HTR-8/SVneo (cell line): ENCODE measurements around the gene IREB2.

Experiments used
- DNase-seq: peaks from one replicate; pipeline ENCODE4 v3.0.0; 2011; ENCODE audit warnings: low spot score, mixed read lengths; ENCODE audit not compliant: insufficient read length
- FAIRE-seq: peaks from 2 replicates; lab custom pipeline; 2011; peaks lifted over from hg19 to GRCh38; lab: Jason Lieb, UNC

The IREB2 gene, protein sequence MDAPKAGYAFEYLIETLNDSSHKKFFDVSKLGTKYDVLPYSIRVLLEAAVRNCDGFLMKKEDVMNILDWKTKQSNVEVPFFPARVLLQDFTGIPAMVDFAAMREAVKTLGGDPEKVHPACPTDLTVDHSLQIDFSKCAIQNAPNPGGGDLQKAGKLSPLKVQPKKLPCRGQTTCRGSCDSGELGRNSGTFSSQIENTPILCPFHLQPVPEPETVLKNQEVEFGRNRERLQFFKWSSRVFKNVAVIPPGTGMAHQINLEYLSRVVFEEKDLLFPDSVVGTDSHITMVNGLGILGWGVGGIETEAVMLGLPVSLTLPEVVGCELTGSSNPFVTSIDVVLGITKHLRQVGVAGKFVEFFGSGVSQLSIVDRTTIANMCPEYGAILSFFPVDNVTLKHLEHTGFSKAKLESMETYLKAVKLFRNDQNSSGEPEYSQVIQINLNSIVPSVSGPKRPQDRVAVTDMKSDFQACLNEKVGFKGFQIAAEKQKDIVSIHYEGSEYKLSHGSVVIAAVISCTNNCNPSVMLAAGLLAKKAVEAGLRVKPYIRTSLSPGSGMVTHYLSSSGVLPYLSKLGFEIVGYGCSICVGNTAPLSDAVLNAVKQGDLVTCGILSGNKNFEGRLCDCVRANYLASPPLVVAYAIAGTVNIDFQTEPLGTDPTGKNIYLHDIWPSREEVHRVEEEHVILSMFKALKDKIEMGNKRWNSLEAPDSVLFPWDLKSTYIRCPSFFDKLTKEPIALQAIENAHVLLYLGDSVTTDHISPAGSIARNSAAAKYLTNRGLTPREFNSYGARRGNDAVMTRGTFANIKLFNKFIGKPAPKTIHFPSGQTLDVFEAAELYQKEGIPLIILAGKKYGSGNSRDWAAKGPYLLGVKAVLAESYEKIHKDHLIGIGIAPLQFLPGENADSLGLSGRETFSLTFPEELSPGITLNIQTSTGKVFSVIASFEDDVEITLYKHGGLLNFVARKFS

GRCh38 chr15:78437762-78438618 is at the start of gene IREB2:
IREB2 (plus strand) TSS chr15:78438216; CDS start chr15:78438338, 122 bp downstream.
- FAIRE-seq (peak; percentile 74), DNase-seq (peak; percentile 93)

DNA sequence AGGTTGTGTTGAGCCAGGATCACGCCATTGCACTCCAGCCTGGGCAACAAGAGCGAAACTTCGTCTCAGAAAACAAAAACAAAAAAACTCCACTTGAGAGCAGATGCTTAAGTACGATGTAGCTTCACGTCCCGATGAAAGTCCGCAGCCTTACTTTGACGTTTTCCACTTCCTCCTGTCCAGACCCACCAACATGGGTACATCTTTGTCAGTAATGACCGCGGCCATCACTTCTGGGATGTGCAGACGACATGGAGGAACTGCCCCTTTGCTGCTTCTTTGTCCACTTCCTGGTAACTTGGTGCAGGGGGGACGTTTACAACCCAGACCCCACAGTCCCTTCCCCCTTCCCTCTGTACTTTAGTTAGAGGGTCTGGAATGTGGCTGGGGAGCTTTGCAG is 49.2 kb upstream of the IREB2 start:
- FAIRE-seq (no peak), DNase-seq (no peak)

DNA sequence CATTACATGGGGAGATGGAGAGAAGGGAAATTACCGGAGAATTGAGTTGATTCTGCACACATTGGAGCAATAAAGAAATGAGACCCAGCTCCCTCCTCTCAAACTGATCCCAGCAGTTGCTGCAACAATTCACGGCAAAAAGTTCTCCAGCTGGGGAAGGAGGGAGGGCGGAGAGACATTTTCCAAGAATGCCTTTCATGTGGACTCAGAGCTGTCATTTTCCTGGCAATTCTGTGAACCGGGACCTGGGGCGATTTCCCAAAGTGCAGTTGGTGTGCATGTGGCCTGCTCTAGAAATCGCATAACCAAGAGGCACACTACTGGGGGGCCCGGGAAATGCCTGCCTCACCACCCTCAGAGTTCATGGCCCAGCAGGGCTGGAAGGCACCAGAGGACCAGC is 48.7 kb upstream of the IREB2 start:
- FAIRE-seq, result no peak

DNA sequence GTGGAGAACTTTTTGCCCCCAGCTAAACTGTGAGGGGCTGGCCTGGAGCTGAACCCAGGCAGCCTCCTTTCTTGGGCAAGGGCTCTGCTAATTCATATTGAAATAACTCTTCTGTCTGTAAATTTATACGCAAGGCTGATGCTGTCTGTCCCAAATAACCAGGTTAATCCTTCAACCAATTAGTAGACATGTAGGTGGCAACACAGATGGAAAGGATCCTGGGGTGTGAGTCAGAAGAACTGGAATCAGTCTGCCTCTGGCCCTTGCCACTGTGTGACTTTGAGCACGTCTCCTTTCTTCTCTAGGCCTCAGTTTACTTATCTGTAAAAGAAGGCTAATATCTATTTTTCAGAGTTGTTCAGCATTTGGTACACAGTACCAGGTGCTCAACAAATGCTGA is 48.3 kb upstream of the IREB2 start:
- no peak for FAIRE-seq
- DNase-seq, result no peak

More for the DNA sequence above, 48.7 kb upstream of the IREB2 start:
- DNase-seq, result no peak

DNA sequence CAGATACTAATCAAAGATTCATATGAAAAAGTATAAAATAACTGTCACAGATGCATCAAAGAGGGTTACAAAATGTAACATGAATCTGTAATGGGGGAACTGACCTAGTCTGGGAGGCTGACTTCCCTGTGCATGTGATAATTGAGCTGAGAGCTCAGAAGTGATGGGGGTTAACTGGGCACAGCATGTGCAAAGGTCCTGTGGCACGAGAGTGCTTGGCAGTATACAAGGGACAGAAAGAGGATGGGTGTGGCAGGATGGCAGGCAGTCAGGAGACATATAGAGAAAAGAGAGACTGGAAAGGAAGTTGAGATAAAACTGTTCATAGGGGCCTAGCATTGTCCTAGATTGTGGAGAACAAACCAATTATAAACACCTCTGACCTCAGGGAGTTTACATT is 47.8 kb upstream of the IREB2 start:
- FAIRE-seq (no peak), DNase-seq (no peak)

GRCh38 chr15:78390826-78391225 is 47.2 kb upstream of the IREB2 start:
- FAIRE-seq, result no peak
- DNase-seq, result no peak

GRCh38 chr15:78391781-78392180 is 46.2 kb upstream of the IREB2 start:
- DNase-seq, result no peak
- FAIRE-seq, result no peak

DNA sequence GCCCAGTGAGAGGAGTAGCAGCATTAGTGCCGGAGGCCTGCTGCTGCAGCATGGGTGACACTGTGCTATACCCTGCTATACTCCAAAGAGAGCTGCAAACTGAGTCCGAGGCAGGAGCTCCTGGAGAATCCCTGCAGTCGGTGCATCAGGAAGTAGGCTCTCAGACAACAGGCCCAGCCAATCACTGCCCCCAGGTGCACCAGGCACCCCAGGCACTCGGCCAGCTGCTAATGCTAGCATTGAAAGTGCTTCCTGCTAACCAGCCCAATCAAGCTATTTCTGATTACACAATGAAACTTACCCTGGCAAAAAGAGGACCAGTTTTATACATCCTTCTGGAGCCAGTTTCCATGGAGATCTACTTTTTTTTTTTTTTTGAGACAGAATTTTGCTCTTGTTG is 45.6 kb upstream of the IREB2 start:
- DNase-seq, result no peak
- FAIRE-seq, result no peak

GRCh38 chr15:78393137-78393536 is 44.9 kb upstream of the IREB2 start:
- FAIRE-seq (no peak), DNase-seq (no peak)

GRCh38 chr15:78394026-78394425 is 44.0 kb upstream of the IREB2 start:
- DNase-seq, result no peak
- FAIRE-seq, result no peak

GRCh38 chr15:78394981-78395616 is 42.9 kb upstream of the IREB2 start:
- FAIRE-seq (no peak), DNase-seq (no peak)

DNA sequence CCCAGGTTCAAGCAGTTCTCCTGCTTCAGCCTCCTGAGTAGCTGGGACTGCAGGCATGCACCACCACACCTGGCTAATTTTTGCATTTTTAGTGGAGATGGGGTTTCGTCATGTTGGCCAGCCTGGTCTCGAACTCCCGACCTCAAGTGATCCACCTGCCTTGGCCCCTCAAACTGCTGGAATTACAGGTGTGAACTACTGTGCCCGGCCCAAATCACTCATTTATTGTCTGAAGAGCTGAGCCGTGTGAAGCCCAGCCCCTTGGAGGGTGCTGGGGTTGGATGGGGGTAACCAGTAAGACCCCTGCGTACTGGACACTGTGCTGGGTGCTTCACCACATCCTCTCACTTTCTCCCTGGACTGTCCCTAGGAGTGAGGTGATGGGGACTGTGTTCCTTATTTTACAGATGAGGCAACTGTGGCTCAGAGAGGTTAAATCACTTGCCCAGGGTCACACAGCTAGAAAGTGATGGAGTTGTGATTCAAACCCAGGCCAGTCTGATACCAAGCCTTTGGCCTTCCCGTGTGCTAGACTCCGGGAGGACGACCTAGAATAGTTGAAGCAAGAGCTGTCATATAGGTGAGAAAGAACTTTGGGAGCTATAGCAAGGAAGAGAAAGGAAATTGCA is 41.7 kb upstream of the IREB2 start:
- FAIRE-seq, result no peak
- no peak for DNase-seq

DNA sequence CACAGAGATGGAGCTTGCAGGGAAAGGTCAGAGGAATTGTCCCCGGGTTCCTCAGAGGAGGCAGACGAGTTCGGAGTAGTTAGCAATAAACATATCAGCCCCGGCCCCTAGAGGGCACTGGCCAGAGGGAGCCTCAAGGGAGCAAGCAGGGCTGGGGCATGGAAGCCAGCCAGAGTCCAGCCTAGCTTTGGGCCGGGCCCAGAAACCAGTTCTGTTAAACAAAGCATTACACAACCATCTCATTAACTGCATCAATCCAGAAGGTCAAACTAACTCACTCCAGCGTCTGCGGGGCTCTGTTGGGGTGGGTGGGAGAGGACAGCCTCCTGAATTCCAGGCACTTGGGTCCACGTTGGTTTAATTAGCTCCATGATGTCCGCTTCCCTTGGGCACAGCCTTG is 41.0 kb upstream of the IREB2 start:
- no peak for DNase-seq
- FAIRE-seq, result no peak

DNA sequence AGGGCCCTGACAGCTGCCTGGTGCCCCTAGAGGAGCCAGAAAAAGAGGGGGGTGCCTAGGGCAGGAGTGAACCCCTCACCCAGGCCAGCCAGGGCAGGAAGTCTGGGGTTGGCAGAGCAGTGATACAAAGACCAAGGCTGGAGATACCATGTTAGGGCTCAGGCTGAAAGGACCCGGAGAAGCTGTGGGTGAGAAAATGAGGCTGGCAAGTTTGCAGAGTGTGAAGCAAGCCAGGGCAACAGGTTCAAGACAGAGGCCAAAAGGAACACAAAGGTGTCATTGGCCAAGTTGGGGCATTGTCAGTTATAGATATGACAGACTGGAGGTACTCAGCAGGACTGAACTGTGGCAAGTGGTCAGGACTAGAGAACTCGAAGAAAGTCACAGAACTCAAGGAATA is 40.6 kb upstream of the IREB2 start:
- DNase-seq, result no peak

DNA sequence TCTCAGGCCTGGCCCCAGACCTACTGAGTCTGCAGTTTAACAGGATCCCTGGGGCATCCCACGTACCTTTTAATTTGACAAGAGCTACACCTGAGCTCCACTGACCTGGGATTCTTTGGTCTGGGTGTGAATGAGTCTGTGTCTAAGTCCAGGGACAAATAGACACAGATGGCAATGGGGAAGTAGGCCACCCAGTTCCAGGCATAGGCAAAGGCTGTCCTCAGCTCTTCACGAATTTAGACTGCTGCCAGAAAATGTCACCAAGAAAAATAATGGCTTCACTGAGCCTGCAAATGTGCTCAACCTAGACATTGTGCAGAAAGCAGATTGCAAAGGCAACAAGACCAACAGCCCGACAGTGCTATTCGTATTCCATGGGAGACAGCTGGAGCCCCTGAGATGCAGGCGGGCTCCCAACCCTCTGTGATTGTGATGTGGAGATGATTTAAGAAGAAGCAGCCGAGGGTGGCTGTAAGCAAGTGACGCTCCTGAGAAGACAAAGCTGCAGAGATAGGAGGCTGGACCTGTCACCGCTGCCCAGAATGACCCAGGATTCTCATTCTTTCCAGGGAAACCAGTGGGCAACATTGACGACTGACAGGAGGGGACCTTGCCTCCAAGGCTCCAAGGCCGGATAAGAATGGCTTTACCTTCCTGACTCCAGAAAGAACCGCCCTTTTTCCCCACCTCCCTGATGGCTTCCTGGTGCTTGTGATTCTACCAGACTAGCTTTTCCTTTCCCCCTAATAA is 39.8 kb upstream of the IREB2 start:
- no peak for FAIRE-seq

More for the DNA sequence above, 40.6 kb upstream of the IREB2 start:
- no peak for FAIRE-seq

DNA sequence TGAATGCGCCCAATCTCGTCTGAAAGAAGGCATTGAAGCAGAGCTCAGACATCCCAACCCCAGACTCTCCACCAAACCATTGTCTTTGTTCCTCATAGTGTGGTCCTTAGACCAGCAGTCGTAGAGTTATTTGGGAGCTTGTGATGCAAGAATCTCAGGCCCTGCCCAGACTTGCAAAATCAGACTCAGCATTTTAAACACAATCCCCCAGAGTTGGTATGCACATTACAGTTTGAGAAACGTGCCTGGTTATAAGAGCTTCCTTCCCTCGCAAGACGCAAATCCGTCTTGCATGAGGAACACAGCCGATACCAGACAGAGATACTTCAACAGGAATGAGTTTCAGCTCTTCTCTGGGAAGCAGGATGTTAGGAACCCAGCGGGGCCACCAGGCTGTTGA is 38.9 kb upstream of the IREB2 start:
- no peak for DNase-seq
- FAIRE-seq, result no peak

More for the DNA sequence above, 39.8 kb upstream of the IREB2 start:
- no peak for DNase-seq

DNA sequence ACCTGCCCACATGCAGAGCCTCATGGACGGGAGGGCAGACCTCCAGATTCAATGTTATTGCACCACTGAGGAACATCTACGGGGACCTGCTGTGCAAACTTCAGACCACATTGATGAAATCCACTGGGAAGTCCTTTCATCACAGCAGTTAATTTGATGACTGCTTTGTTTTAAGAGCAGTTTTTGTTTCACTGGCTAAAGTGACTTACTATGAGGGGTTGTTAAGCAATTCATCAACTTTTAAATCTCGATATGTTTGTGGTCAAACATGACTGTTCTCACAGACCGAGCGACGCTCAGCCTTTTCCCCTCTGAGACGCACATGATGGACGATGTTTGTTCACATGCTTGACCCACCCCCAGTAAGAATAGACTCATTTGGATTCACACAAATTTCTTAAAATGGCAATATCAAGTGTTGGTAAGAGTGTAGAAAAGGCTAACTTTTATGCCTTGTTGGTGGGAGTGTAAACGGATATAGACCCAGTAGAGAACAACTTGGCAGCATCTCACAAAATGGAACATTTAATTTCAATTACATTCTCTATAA is 35.9 kb upstream of the IREB2 start:
- no peak for DNase-seq
- FAIRE-seq, result no peak

DNA sequence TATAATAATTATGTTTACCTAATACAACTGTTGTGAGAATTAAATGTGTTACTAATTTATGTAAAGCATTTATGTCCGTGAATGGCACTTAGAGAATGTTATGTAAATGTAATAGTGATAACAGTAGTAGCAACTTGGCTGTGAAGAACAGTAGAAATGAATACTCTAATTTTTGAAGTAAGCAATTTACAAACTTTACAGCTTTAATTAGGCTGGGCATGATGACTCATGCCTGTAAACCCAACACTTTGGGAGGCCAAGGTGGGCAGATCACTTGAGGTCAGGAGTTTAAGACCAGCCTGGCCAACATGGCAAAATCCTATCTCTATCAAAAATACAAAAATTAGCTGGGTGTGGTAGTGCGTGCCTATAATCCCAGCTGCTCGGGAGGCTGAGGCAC is 33.9 kb upstream of the IREB2 start:
- no peak for DNase-seq
- FAIRE-seq, result no peak
